Activated CD4-positive, alpha-beta T cell treated with anti-CD3 and anti-CD28 coated beads, Interleukin-2, amount 10 ng/mL, durations not matched to agents 7 days and 5 days (primary cell): ENCODE measurements around the gene EMC9. TPM values are rescaled to one million over a fixed set of nuclear protein-coding genes. Genes with fewer than 3 reads are reported as not detected.
"Not testable (repeated sequence)": the region's sequence is repeated elsewhere in the genome, so short reads cannot be mapped to it uniquely, and the experiment has no call there.

Experiments
- CTCF ChIA-PET: fragments of 350-600 bp; sonication (Branson Sonifier 250); formaldehyde crosslinking; loops from one replicate; lab custom pipeline; 2021; ENCODE audit warnings: antibody characterized with exemption; lab: Charles Lee
- POLR2A ChIA-PET: fragments of 350-600 bp; sonication (Branson Sonifier 250); formaldehyde crosslinking; loops from one replicate; lab custom pipeline; 2021; ENCODE audit warnings: antibody characterized with exemption; lab: Charles Lee
- DNase-seq: peaks from one replicate; pipeline ENCODE4 v3.0.0-alpha.2; 2020
- H3K27ac Mint-ChIP-seq: one replicate; pipeline ENCODE4 v1.8.0; 2021; ENCODE audit warnings: mild to moderate bottlenecking, moderate library complexity, mixed read lengths
- H3K27me3 Mint-ChIP-seq: one replicate; pipeline ENCODE4 v1.8.0; 2021; ENCODE audit warnings: mixed read lengths
- H3K36me3 Mint-ChIP-seq: one replicate; pipeline ENCODE4 v1.8.0; 2021; ENCODE audit warnings: low read depth, mixed read lengths
- H3K4me1 Mint-ChIP-seq: one replicate; pipeline ENCODE4 v1.8.0; 2021; ENCODE audit warnings: mixed read lengths
- H3K4me3 Mint-ChIP-seq: one replicate; pipeline ENCODE4 v1.8.0; 2021; ENCODE audit warnings: mild to moderate bottlenecking, moderate library complexity, mixed read lengths
- H3K9me3 Mint-ChIP-seq: one replicate; pipeline ENCODE4 v1.8.0; 2021; ENCODE audit warnings: mixed read lengths
- total RNA-seq, 2 experiments: library from RNA; stranded (reverse); gene quantifications; one replicate each; pipeline ENCODE4 v1.2.3, GENCODE V29; 2021

The EMC9 gene
- total RNA-seq, 2 experiments from 2014 or later: 37.1 to 41.0 TPM

- H3K27me3 Mint-ChIP-seq: no peaks in the 10 kb centered on the region
- no peak overlapping the region for H3K4me3 Mint-ChIP-seq
- H3K36me3 Mint-ChIP-seq: peaks cover 13% of the 10 kb centered on the region
- no peak overlapping the region for H3K27ac Mint-ChIP-seq
- ChIA-PET CTCF (interaction anchor here (0.7 to 9.3 kb wide), 10 partner anchors 14 to 168 kb away, joined by 3 to 138 read pairs (median 7); partner anchors contain the start of genes FITM1, IRF9, PCK2 and PSME1), POLR2A (interaction anchor here (0.6 to 1.0 kb wide), 2 partner anchors 31 to 1050 kb away, joined by 3 to 4 read pairs; partner anchors contain the start of gene EMC9)
- DNase-seq: no peak
- H3K4me1 Mint-ChIP-seq: peaks cover 49% of the 10 kb centered on the region
- no peaks in the 10 kb centered on the region for H3K9me3 Mint-ChIP-seq
Observed at GRCh38 chr14:24110523-24110922, 30.9 kb downstream of the EMC9 start.

- no peaks in the 10 kb centered on the region for H3K27me3 Mint-ChIP-seq
- CTCF ChIA-PET: interaction anchor here (0.6 to 9.3 kb wide), 13 partner anchors 12 to 853 kb away, joined by 3 to 138 read pairs (median 6); partner anchors contain the start of genes EMC9, FITM1, IRF9 and PCK2
- no peaks in the 10 kb centered on the region for H3K9me3 Mint-ChIP-seq
- DNase-seq: no peak
- H3K27ac Mint-ChIP-seq: no peak overlapping the region
- no peak overlapping the region for H3K4me3 Mint-ChIP-seq
- peaks cover 11% of the 10 kb centered on the region for H3K36me3 Mint-ChIP-seq
- POLR2A ChIA-PET: interaction anchor here (0.6 to 1.0 kb wide), 2 partner anchors 31 to 1050 kb away, joined by 3 to 4 read pairs; partner anchors contain the start of gene EMC9
- H3K4me1 Mint-ChIP-seq: peaks cover 44% of the 10 kb centered on the region
Observed at GRCh38 chr14:24110060-24110459, 31.3 kb downstream of the EMC9 start.

GRCh38 chr14:24108336-24108874 is 33.0 kb downstream of the EMC9 start:
- no peak for DNase-seq
- CTCF ChIA-PET: interaction anchor here (0.5 to 9.3 kb wide), 37 partner anchors 8 to 1098 kb away, joined by 3 to 138 read pairs (median 3); partner anchors contain the start of genes CARMIL3, DHRS4L2, EMC9 and IRF9
- peaks cover 44% of the 10 kb centered on the region for H3K4me1 Mint-ChIP-seq
- no peak overlapping the region for H3K4me3 Mint-ChIP-seq
- POLR2A ChIA-PET: interaction anchor here (0.9 to 1.1 kb wide), 3 partner anchors 14 to 138 kb away, joined by 3 to 13 read pairs (median 4); partner anchors contain the start of gene PCK2
- H3K9me3 Mint-ChIP-seq: no peaks in the 10 kb centered on the region
- peak overlapping the region; percentile 96 for H3K27ac Mint-ChIP-seq
- no peaks in the 10 kb centered on the region for H3K27me3 Mint-ChIP-seq
- H3K36me3 Mint-ChIP-seq: peaks cover 19% of the 10 kb centered on the region

GRCh38 chr14:24106672-24107271 is 34.6 kb downstream of the EMC9 start:
- peaks cover 25% of the 10 kb centered on the region for H3K36me3 Mint-ChIP-seq
- H3K9me3 Mint-ChIP-seq: no peaks in the 10 kb centered on the region
- H3K27ac Mint-ChIP-seq: no peak overlapping the region
- DNase-seq: no peak
- ChIA-PET POLR2A (interaction anchor here (0.6 kb wide), 2 partner anchors 8 to 55 kb away, joined by 3 to 4 read pairs; no protein-coding TSS in a partner anchor), CTCF (interaction anchor here (1.2 to 9.3 kb wide), 3 partner anchors 13 to 54 kb away, joined by 4 to 138 read pairs (median 33); partner anchors contain the start of genes IRF9 and PCK2)
- H3K4me1 Mint-ChIP-seq: peaks cover 42% of the 10 kb centered on the region
- H3K27me3 Mint-ChIP-seq: no peaks in the 10 kb centered on the region
- H3K4me3 Mint-ChIP-seq: no peak overlapping the region

- Mint-ChIP-seq H3K36me3 (peaks cover 29% of the 10 kb centered on the region), H3K4me1 (peaks cover 37% of the 10 kb centered on the region), H3K27ac (peak overlapping the region; percentile 72)
- H3K9me3 Mint-ChIP-seq, H3K4me3 Mint-ChIP-seq, POLR2A ChIA-PET, DNase-seq, H3K27me3 Mint-ChIP-seq: not testable (repeated sequence)
- CTCF ChIA-PET: interaction anchor here (0.8 to 9.3 kb wide), 3 partner anchors 12 to 26 kb away, joined by 3 to 138 read pairs (median 4); partner anchors contain the start of gene PCK2
Observed at GRCh38 chr14:24105609-24106239, 35.7 kb downstream of the EMC9 start.

- Mint-ChIP-seq H3K36me3 (peaks cover 46% of the 10 kb centered on the region), H3K9me3 (no peaks in the 10 kb centered on the region), H3K27me3 (no peaks in the 10 kb centered on the region), H3K27ac (no peak overlapping the region), H3K4me3 (no peak overlapping the region), H3K4me1 (peaks cover 22% of the 10 kb centered on the region)
- no peak for DNase-seq
- POLR2A ChIA-PET: no interaction called here
- CTCF ChIA-PET: interaction anchor here (1.0 to 9.3 kb wide), 4 partner anchors 9 to 58 kb away, joined by 3 to 138 read pairs (median 6); partner anchors contain the start of genes IRF9 and PCK2
Observed at GRCh38 chr14:24103451-24103850, 37.9 kb downstream of the EMC9 start.

GRCh38 chr14:24102357-24103048 is 38.9 kb downstream of the EMC9 start:
- no peak for DNase-seq
- ChIA-PET CTCF (interaction anchor here (0.6 to 9.3 kb wide), 6 partner anchors 8 to 169 kb away, joined by 3 to 138 read pairs (median 6); partner anchors contain the start of genes DCAF11, IRF9, NRL and PCK2), POLR2A (no interaction called here)
- peaks cover 52% of the 10 kb centered on the region for H3K36me3 Mint-ChIP-seq
- no peak overlapping the region for H3K27ac Mint-ChIP-seq
- H3K27me3 Mint-ChIP-seq: no peaks in the 10 kb centered on the region
- H3K4me3 Mint-ChIP-seq: no peak overlapping the region
- H3K4me1 Mint-ChIP-seq: peaks cover 14% of the 10 kb centered on the region
- no peaks in the 10 kb centered on the region for H3K9me3 Mint-ChIP-seq

GRCh38 chr14:24100982-24101494 is 40.4 kb downstream of the EMC9 start:
- Mint-ChIP-seq H3K4me1 (peaks cover 11% of the 10 kb centered on the region), H3K27me3 (no peaks in the 10 kb centered on the region), H3K36me3 (peaks cover 58% of the 10 kb centered on the region), H3K27ac (no peak overlapping the region), H3K4me3 (no peak overlapping the region), H3K9me3 (no peaks in the 10 kb centered on the region)
- DNase-seq: no peak
- CTCF ChIA-PET: interaction anchor here (0.9 to 1.4 kb wide), 2 partner anchors 8 to 10 kb away, joined by 3 read pairs; no protein-coding TSS in a partner anchor
- POLR2A ChIA-PET: no interaction called here

GRCh38 chr14:24100197-24100981 is 41.0 kb downstream of the EMC9 start:
- CTCF ChIA-PET: interaction anchor here (0.9 to 1.4 kb wide), 2 partner anchors 8 to 10 kb away, joined by 3 read pairs; no protein-coding TSS in a partner anchor
- Mint-ChIP-seq H3K36me3 (peaks cover 60% of the 10 kb centered on the region), H3K27me3 (no peaks in the 10 kb centered on the region), H3K4me3 (no peak overlapping the region), H3K9me3 (no peaks in the 10 kb centered on the region), H3K27ac (peak overlapping the region; percentile 29), H3K4me1 (peaks cover 13% of the 10 kb centered on the region)
- no peak for DNase-seq
- POLR2A ChIA-PET: no interaction called here

GRCh38 chr14:24098927-24099813 is 42.2 kb downstream of the EMC9 start:
- no peak overlapping the region for H3K4me3 Mint-ChIP-seq
- POLR2A ChIA-PET: no interaction called here
- H3K9me3 Mint-ChIP-seq: no peaks in the 10 kb centered on the region
- H3K27me3 Mint-ChIP-seq: no peaks in the 10 kb centered on the region
- DNase-seq: no peak
- H3K27ac Mint-ChIP-seq: no peak overlapping the region
- H3K36me3 Mint-ChIP-seq: peaks cover 59% of the 10 kb centered on the region
- peaks cover 15% of the 10 kb centered on the region for H3K4me1 Mint-ChIP-seq
- CTCF ChIA-PET: interaction anchor here (0.7 to 9.6 kb wide), 2 partner anchors 7 to 18 kb away, joined by 3 to 138 read pairs; no protein-coding TSS in a partner anchor
